ENCODE measurements around the gene SLC9A3.

The SLC9A3 gene

GRCh38 chr5:484556-484955, 39.7 kb downstream of the SLC9A3 start:
- no peak for DNase-seq (ENCODE audit: extremely low spot score)
- ChIA-PET CTCF (no interaction called here), POLR2A (no interaction called here)
- TF ChIP-seq TARDBP (IDR thresholded peaks at IDR 0.05) (no peak), LEF1 (IDR thresholded peaks at IDR 0.05; ENCODE audit: borderline replicate concordance) (no peak), ZNF384 (IDR thresholded peaks at IDR 0.05) (no peak), SUZ12 (IDR thresholded peaks at IDR 0.05) (no peak), HDGF (IDR thresholded peaks at IDR 0.05; ENCODE audit: borderline replicate concordance) (no peak), FOXK2 (IDR thresholded peaks at IDR 0.05) (no peak), FOXM1 (IDR thresholded peaks at IDR 0.05; ENCODE audit: borderline replicate concordance) (no peak), CTBP1 (IDR thresholded peaks at IDR 0.05; ENCODE audit: borderline replicate concordance) (no peak), PKNOX1 (IDR thresholded peaks at IDR 0.05) (no peak), BHLHE40 (IDR thresholded peaks at IDR 0.05; ENCODE audit: borderline replicate concordance) (no peak), FOXA1 (IDR thresholded peaks at IDR 0.05) (no peak), ARNT (IDR thresholded peaks at IDR 0.05) (no peak), ELF4 (IDR thresholded peaks at IDR 0.05) (no peak), L3MBTL2 (conservative IDR thresholded peaks at IDR 0.05) (no peak), SP1 (IDR thresholded peaks at IDR 0.05) (no peak), NFRKB (IDR thresholded peaks at IDR 0.05) (no peak)

GRCh38 chr5:483434-484140, 40.7 kb downstream of the SLC9A3 start:
- CTCF ChIA-PET = no interaction called here
- TF ChIP-seq SUZ12 (IDR thresholded peaks at IDR 0.05) (no peak), ZNF384 (IDR thresholded peaks at IDR 0.05) (no peak), BHLHE40 (IDR thresholded peaks at IDR 0.05; ENCODE audit: borderline replicate concordance) (no peak), CTBP1 (IDR thresholded peaks at IDR 0.05; ENCODE audit: borderline replicate concordance) (no peak), FOXM1 (IDR thresholded peaks at IDR 0.05; ENCODE audit: borderline replicate concordance) (no peak), SP1 (IDR thresholded peaks at IDR 0.05) (no peak), TARDBP (IDR thresholded peaks at IDR 0.05) (no peak), ARNT (IDR thresholded peaks at IDR 0.05) (no peak), PKNOX1 (IDR thresholded peaks at IDR 0.05) (no peak), LEF1 (IDR thresholded peaks at IDR 0.05; ENCODE audit: borderline replicate concordance) (no peak), HDGF (IDR thresholded peaks at IDR 0.05; ENCODE audit: borderline replicate concordance) (no peak), ELF4 (IDR thresholded peaks at IDR 0.05) (no peak), NFRKB (IDR thresholded peaks at IDR 0.05) (no peak), FOXA1 (IDR thresholded peaks at IDR 0.05) (no peak), L3MBTL2 (conservative IDR thresholded peaks at IDR 0.05) (no peak)
- no peak for DNase-seq (ENCODE audit: extremely low spot score)
- POLR2A ChIA-PET = no interaction called here

- ChIA-PET POLR2A (no interaction called here), CTCF (no interaction called here)
- no peak for DNase-seq (ENCODE audit: extremely low spot score)
- TF ChIP-seq CTBP1 (IDR thresholded peaks at IDR 0.05; ENCODE audit: borderline replicate concordance) = no peak
- no peak for TF ChIP-seq PKNOX1 (IDR thresholded peaks at IDR 0.05)
- TF ChIP-seq ELF4 (IDR thresholded peaks at IDR 0.05) = no peak
- TF ChIP-seq SUZ12 (IDR thresholded peaks at IDR 0.05) = no peak
- TF ChIP-seq FOXA1 (IDR thresholded peaks at IDR 0.05) = no peak
- TF ChIP-seq TARDBP (IDR thresholded peaks at IDR 0.05) = no peak
- no peak for TF ChIP-seq HDGF (IDR thresholded peaks at IDR 0.05; ENCODE audit: borderline replicate concordance)
- no peak for TF ChIP-seq ZNF384 (IDR thresholded peaks at IDR 0.05)
- TF ChIP-seq ARNT (IDR thresholded peaks at IDR 0.05) = no peak
- no peak for TF ChIP-seq FOXK2 (IDR thresholded peaks at IDR 0.05)
- no peak for TF ChIP-seq FOXM1 (IDR thresholded peaks at IDR 0.05; ENCODE audit: borderline replicate concordance)
- TF ChIP-seq SP1 (IDR thresholded peaks at IDR 0.05) = no peak
Observed at GRCh38 chr5:483011-483410, 41.2 kb downstream of the SLC9A3 start.

GRCh38 chr5:482506-482905, 41.7 kb downstream of the SLC9A3 start:
- ChIA-PET POLR2A (no interaction called here), CTCF (no interaction called here)
- no peak for DNase-seq (ENCODE audit: extremely low spot score)
- TF ChIP-seq FOXM1 (IDR thresholded peaks at IDR 0.05; ENCODE audit: borderline replicate concordance) = no peak
- no peak for TF ChIP-seq SP1 (IDR thresholded peaks at IDR 0.05)
- no peak for TF ChIP-seq TARDBP (IDR thresholded peaks at IDR 0.05)
- no peak for TF ChIP-seq BHLHE40 (IDR thresholded peaks at IDR 0.05; ENCODE audit: borderline replicate concordance)
- no peak for TF ChIP-seq ELF4 (IDR thresholded peaks at IDR 0.05)
- no peak for TF ChIP-seq PKNOX1 (IDR thresholded peaks at IDR 0.05)
- TF ChIP-seq LEF1 (IDR thresholded peaks at IDR 0.05; ENCODE audit: borderline replicate concordance) = no peak
- TF ChIP-seq SUZ12 (IDR thresholded peaks at IDR 0.05) = no peak
- TF ChIP-seq FOXA1 (IDR thresholded peaks at IDR 0.05) = no peak
- no peak for TF ChIP-seq CTBP1 (IDR thresholded peaks at IDR 0.05; ENCODE audit: borderline replicate concordance)
- TF ChIP-seq ZNF384 (IDR thresholded peaks at IDR 0.05) = no peak
- no peak for TF ChIP-seq FOXK2 (IDR thresholded peaks at IDR 0.05)
- no peak for TF ChIP-seq L3MBTL2 (conservative IDR thresholded peaks at IDR 0.05)
- no peak for TF ChIP-seq HDGF (IDR thresholded peaks at IDR 0.05; ENCODE audit: borderline replicate concordance)
- TF ChIP-seq ARNT (IDR thresholded peaks at IDR 0.05) = no peak
- TF ChIP-seq NFRKB (IDR thresholded peaks at IDR 0.05) = no peak

- TF ChIP-seq TARDBP (IDR thresholded peaks at IDR 0.05) = no peak
- TF ChIP-seq NFRKB (IDR thresholded peaks at IDR 0.05) = no peak
- no peak for TF ChIP-seq BHLHE40 (IDR thresholded peaks at IDR 0.05; ENCODE audit: borderline replicate concordance)
- TF ChIP-seq LEF1 (IDR thresholded peaks at IDR 0.05; ENCODE audit: borderline replicate concordance) = no peak
- no peak for TF ChIP-seq PKNOX1 (IDR thresholded peaks at IDR 0.05)
- TF ChIP-seq CTBP1 (IDR thresholded peaks at IDR 0.05; ENCODE audit: borderline replicate concordance) = no peak
- no peak for TF ChIP-seq SP1 (IDR thresholded peaks at IDR 0.05)
- no peak for TF ChIP-seq ELF4 (IDR thresholded peaks at IDR 0.05)
- TF ChIP-seq FOXM1 (IDR thresholded peaks at IDR 0.05; ENCODE audit: borderline replicate concordance) = no peak
- TF ChIP-seq L3MBTL2 (conservative IDR thresholded peaks at IDR 0.05) = no peak
- no peak for TF ChIP-seq ARNT (IDR thresholded peaks at IDR 0.05)
- no peak for TF ChIP-seq HDGF (IDR thresholded peaks at IDR 0.05; ENCODE audit: borderline replicate concordance)
- no peak for TF ChIP-seq FOXA1 (IDR thresholded peaks at IDR 0.05)
- TF ChIP-seq ZNF384 (IDR thresholded peaks at IDR 0.05) = no peak
- TF ChIP-seq FOXK2 (IDR thresholded peaks at IDR 0.05) = no peak
- TF ChIP-seq SUZ12 (IDR thresholded peaks at IDR 0.05) = no peak
- CTCF ChIA-PET = no interaction called here
- POLR2A ChIA-PET = no interaction called here
- no peak for DNase-seq (ENCODE audit: extremely low spot score)
Observed at GRCh38 chr5:482021-482420, 42.2 kb downstream of the SLC9A3 start.
